GM18517 (cell line): ENCODE data around the gene LONP2.
"Not testable (repeated sequence)": the region's sequence is repeated elsewhere in the genome, so short reads cannot be mapped to it uniquely, and the experiment has no call there.

Experiments used
- ATAC-seq: cut with Tn5 transposase; IDR thresholded peaks from one replicate; pipeline ENCODE4 v1.9.1; 2021; ENCODE audit warnings: mild to moderate bottlenecking, moderate library complexity; ENCODE audit not compliant: unreplicated experiment

LONP2 gene

DNA sequence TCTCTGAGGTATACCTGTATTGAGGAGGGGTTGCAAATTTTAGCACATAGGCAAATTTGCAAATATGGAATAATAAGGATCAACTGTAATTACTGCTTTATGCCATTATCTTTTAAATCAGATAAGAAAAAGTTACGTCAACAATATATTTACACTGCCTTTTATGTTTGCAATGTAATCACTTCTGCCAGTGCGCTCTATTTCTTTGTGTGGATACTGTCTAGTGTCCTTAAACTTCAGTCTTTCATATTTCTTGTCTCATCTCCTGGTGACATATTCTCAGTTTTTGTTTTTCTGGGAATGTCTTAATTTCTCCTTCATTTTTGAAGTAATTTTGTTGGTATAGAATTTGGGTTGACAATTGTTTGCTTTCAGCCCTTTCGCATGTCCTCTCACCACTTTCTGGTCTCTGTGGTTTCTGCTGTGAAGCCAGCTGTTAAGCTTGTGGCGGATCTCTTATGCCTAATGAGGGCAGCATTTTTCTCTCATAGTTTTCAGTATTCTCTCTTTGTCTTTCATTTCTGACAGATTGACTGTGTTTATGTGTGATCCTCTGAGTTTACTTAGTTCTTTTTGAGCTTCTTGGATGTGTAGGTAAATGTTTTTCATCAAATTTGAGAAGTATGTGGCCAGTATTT is 40.8 kb downstream of the LONP2 start:
- no peak for ATAC-seq

DNA sequence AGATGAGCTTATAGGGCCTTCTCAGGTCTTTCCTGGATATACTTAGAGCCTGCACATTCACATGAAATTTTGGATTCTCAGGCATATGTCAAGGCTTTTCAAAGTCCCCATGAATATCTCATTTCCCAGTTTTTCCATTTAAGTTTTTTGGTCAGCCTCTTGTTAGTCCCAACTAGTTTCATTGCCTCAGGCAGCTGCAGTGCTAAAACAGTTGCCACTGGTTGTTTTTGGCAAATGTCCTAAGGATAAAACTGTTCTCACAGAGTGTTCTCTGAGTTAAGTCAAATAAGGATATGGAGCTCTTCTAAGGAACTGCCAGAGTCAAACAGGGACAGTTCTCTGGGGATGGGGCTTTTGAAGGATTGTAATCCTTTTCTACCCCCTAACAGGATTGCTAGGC is 43.1 kb downstream of the LONP2 start:
- no peak for ATAC-seq

DNA sequence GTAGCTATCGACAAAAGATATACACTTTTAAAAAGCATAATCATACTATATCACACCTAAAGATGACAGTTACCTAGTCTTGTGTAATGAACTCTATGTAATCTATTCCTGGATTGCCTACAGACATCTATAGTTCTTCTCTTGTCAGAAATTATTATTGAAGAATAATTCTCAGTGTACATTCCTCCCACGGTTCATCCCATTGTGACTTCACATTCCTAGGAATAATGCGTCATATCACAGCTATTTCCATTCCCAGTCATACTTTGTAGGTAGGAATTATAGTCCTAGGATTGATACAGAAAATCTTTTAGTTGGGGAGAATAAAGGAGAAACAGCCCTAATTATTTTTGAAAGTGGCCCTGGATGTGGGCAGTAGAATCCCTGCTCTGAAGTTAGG is 47.2 kb downstream of the LONP2 start:
- ATAC-seq = no peak

GRCh38 chr16:48291754-48292153 is 47.7 kb downstream of the LONP2 start:
- no peak for ATAC-seq

GRCh38 chr16:48292452-48292851 is 48.4 kb downstream of the LONP2 start:
- no peak for ATAC-seq

GRCh38 chr16:48294724-48295123 is 50.6 kb downstream of the LONP2 start:
- no peak for ATAC-seq

GRCh38 chr16:48295488-48296281 is 51.6 kb downstream of the LONP2 start:
- no peak for ATAC-seq

- no peak for ATAC-seq
Observed at GRCh38 chr16:48299471-48299870, 55.4 kb downstream of the LONP2 start.

- no peak for ATAC-seq
Observed at GRCh38 chr16:48300391-48300856, 56.3 kb downstream of the LONP2 start.

DNA sequence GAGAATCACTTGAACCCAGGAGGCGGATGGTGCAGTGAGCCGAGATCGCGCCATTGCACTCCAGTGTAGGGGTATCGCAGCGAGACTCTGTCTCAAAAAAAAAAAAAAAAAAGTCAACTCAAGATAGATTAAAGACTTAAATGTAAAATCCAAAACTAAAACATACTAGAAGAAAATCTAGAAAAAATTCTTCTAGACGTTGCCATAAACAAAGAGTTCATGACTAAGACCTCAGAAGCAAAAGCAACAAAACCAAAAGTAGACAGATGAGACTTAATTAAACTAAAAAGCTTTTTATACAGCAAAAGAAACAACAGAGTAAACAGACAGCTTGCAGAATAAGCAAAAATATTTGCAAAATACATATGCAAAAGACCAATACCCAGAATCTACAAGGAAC is 64.4 kb downstream of the LONP2 start:
- no peak for ATAC-seq

DNA sequence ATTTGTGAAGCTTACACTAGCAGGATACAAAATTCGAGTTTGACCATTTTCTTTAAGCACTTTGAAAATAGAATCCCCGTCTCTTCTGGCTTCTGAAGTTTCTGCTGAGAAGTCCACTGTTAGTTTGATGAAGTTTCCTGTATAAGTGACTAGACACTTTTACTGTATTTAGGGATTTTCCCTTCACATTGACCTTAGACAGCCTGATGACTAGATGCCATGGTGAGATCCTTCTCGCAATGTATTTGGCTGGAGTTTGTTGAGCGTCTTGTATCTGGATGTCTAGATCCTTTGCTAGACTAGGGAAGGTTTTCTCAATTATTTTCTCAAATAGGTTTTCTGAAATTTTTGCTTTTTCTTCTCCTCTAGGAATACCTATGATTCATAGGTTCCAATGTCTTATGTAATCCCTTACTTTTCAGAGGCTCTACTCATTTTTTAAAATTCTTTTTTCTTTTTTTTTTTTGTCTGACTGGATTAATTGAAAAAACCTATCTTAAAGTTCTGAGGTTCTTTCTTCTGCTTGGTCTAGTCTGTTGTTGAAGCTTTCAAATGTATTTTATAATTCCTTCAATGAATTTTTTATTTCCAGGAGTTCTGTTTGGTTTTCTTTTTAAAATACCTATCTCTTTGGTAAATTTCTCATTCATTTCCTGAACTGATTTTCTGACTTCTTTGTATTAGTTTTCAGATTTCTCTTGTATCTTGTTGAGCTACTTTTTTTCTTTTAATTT is 67.0 kb downstream of the LONP2 start:
- ATAC-seq = no peak

GRCh38 chr16:48313905-48314304 is 69.8 kb downstream of the LONP2 start:
- ATAC-seq = not testable (repeated sequence)

- no peak for ATAC-seq
Observed at GRCh38 chr16:48317026-48317425, 72.9 kb downstream of the LONP2 start.

GRCh38 chr16:48317614-48318315 is 73.7 kb downstream of the LONP2 start:
- no peak for ATAC-seq

- no peak for ATAC-seq
Observed at GRCh38 chr16:48318630-48319029, 74.5 kb downstream of the LONP2 start.

GRCh38 chr16:48321317-48322036 is 77.4 kb downstream of the LONP2 start:
- ATAC-seq = no peak

DNA sequence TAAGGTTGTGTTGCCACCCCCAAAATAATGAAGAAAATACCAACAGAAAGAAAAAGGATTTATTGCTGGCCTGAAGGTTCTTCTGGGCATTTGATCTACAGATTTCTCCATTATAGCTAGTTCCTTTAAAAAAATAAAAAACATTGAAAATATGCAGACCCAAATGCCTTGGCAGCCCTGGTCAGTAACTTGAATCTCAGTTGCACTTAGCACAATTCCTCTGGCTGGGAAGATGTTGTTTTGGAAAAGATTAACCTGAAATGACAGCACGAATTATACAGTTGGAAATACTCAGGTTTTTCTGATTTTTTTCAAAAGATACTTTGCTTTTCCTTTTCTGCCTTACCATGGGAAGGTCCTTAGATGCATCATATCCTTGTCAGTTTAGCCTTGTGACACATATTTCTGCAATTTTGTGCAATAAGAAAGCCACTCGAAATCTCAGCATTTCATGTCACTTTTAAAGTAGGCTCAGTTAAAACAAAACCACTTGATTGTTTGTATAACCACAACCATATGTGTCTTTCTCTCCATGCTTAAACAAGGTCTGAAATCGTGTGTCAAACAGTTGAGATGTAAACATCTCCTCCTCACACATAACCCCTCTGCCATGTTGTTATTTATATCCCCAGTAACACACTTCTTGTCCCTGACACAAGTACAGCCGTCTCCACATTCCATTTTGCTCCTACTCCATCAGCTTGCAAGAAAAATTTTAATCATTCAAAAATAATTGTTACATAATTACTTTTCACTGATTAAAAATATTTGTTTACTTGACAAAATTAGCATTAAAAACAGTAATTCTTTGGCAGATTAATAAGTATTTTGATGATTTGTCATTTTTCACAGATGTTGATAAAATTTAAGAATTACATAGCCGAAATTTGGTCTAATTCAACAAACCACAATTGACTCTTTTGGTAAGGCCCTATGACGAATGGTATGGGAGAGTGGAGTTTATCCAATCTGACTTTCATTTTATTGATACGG is 80.0 kb downstream of the LONP2 start:
- no peak for ATAC-seq

GRCh38 chr16:48326915-48327314 is 82.8 kb downstream of the LONP2 start:
- no peak for ATAC-seq

- ATAC-seq = no peak
Observed at GRCh38 chr16:48329138-48329537, 85.0 kb downstream of the LONP2 start.
